Fibroblast of skin of back (primary cell): ENCODE measurements around the gene PPFIA2.
A peak's percentile ranks its signal among the peaks of the same experiment; 100 is the strongest.

Experiments
- DNase-seq: peaks from one replicate; pipeline ENCODE4 v3.0.0-alpha.2; 2013

The PPFIA2 gene

GRCh38 chr12:81257947-81258551, 501.1 kb downstream of the PPFIA2 start:
- DNase-seq: peak; percentile 54

GRCh38 chr12:81255947-81256346, 503.2 kb downstream of the PPFIA2 start:
- no peak for DNase-seq

- DNase-seq: no peak
These were observed 503.7 kb downstream of the PPFIA2 start for GRCh38 chr12:81255456-81255855.

GRCh38 chr12:81253360-81253759, 505.8 kb downstream of the PPFIA2 start:
- DNase-seq: no peak

GRCh38 chr12:81252228-81252627, 506.9 kb downstream of the PPFIA2 start:
- DNase-seq: no peak

- DNase-seq: no peak
These were observed 509.2 kb downstream of the PPFIA2 start for GRCh38 chr12:81249976-81250375.

GRCh38 chr12:81245907-81246570, 513.1 kb downstream of the PPFIA2 start:
- no peak for DNase-seq

GRCh38 chr12:81245458-81245857, 513.7 kb downstream of the PPFIA2 start:
- no peak for DNase-seq

GRCh38 chr12:81231574-81232368, 527.4 kb downstream of the PPFIA2 start:
- no peak for DNase-seq

- no peak for DNase-seq
These were observed 529.4 kb downstream of the PPFIA2 start for GRCh38 chr12:81229759-81230158.

- no peak for DNase-seq
These were observed 534.5 kb downstream of the PPFIA2 start for GRCh38 chr12:81224626-81225025.

GRCh38 chr12:81222846-81223592, 536.1 kb downstream of the PPFIA2 start:
- peak; percentile 7 for DNase-seq

GRCh38 chr12:81221681-81222080, 537.5 kb downstream of the PPFIA2 start:
- DNase-seq: no peak

- no peak for DNase-seq
These were observed 542.4 kb downstream of the PPFIA2 start for GRCh38 chr12:81216739-81217138.

GRCh38 chr12:81212996-81213696, 546.0 kb downstream of the PPFIA2 start:
- no peak for DNase-seq

GRCh38 chr12:81211306-81211705, 547.8 kb downstream of the PPFIA2 start:
- no peak for DNase-seq

- DNase-seq: peak; percentile 67
These were observed 549.4 kb downstream of the PPFIA2 start for GRCh38 chr12:81209772-81210225.

- peak; percentile 40 for DNase-seq
These were observed 550.1 kb downstream of the PPFIA2 start for GRCh38 chr12:81209012-81209411.

GRCh38 chr12:81208187-81208911, 550.8 kb downstream of the PPFIA2 start:
- peak; percentile 53 for DNase-seq
